GM23248 (cell line): ENCODE results near the gene KCNS3. TPM values are rescaled to one million over a fixed set of nuclear protein-coding genes. Genes with fewer than 3 reads are reported as not detected.

Experiments
- DNase-seq: peaks from one replicate; pipeline ENCODE4 v3.0.0-alpha.2; 2015
- H2AFZ ChIP-seq: fragments of 200-600 bp; sonication (generic); 2 replicates; pipeline ENCODE4 v1.6.1; 2016; ENCODE audit warnings: antibody characterized with exemption
- H3F3A ChIP-seq: fragments of 200-600 bp; sonication (generic); 2 replicates; pipeline ENCODE4 v1.6.1; 2016; ENCODE audit warnings: mild to moderate bottlenecking, antibody characterized with exemption, mixed run types; ENCODE audit not compliant: insufficient read depth
- H3K27ac ChIP-seq: fragments of 200-600 bp; sonication (generic); 2 replicates; pipeline ENCODE4 v1.5.1; 2016; ENCODE audit warnings: mild to moderate bottlenecking
- H3K27me3 ChIP-seq: fragments of 200-600 bp; sonication (generic); replicated peaks from 2 replicates; pipeline ENCODE4 v1.6.1; 2016; ENCODE audit warnings: mild to moderate bottlenecking; ENCODE audit not compliant: insufficient read depth
- H3K36me3 ChIP-seq: fragments of 200-600 bp; sonication (generic); 2 replicates; pipeline ENCODE4 v1.6.1; 2016; ENCODE audit warnings: low read depth, mild to moderate bottlenecking
- H3K4me1 ChIP-seq: fragments of 200-600 bp; sonication (generic); 2 replicates; pipeline ENCODE4 v1.6.1; 2016; ENCODE audit warnings: mild to moderate bottlenecking; ENCODE audit not compliant: insufficient read depth
- H3K4me2 ChIP-seq: fragments of 200-600 bp; sonication (generic); one replicate; pipeline ENCODE4 v1.6.1; 2016; ENCODE audit warnings: mild to moderate bottlenecking; ENCODE audit not compliant: unreplicated experiment
- H3K4me3 ChIP-seq: fragments of 200-600 bp; sonication (generic); 2 replicates; pipeline ENCODE4 v1.5.1; 2016; ENCODE audit warnings: mild to moderate bottlenecking
- H3K79me2 ChIP-seq: fragments of 200-600 bp; sonication (generic); 2 replicates; pipeline ENCODE4 v1.6.1; 2016; ENCODE audit warnings: mild to moderate bottlenecking; ENCODE audit not compliant: insufficient read depth
- H3K9ac ChIP-seq: fragments of 200-600 bp; sonication (generic); 2 replicates; pipeline ENCODE4 v1.6.1; 2016; ENCODE audit warnings: mild to moderate bottlenecking
- H3K9me2 ChIP-seq: fragments of 200-600 bp; sonication (generic); 2 replicates; pipeline ENCODE4 v1.6.1; 2016; ENCODE audit warnings: mixed run types, mild to moderate bottlenecking, moderate library complexity; ENCODE audit not compliant: insufficient read depth
- H3K9me3 ChIP-seq: fragments of 200-600 bp; sonication (generic); one replicate; pipeline ENCODE4 v1.6.1; 2017; ENCODE audit warnings: low read depth
- H4K20me1 ChIP-seq: fragments of 200-600 bp; sonication (generic); 2 replicates; pipeline ENCODE4 v1.6.0; 2016; ENCODE audit not compliant: insufficient read depth
- EZH2 ChIP-seq: fragments of 200-600 bp; sonication (generic); IDR thresholded peaks from 2 replicates; pipeline ENCODE4 v1.6.1; 2018; ENCODE audit warnings: antibody characterized with exemption, mild to moderate bottlenecking; ENCODE audit not compliant: insufficient read depth, poor library complexity, severe bottlenecking
- EZH2phosphoT487 ChIP-seq: fragments of 200-600 bp; sonication (generic); IDR thresholded peaks from 2 replicates; pipeline ENCODE4 v1.6.1; 2018; ENCODE audit warnings: antibody characterized with exemption, moderate library complexity, mild to moderate bottlenecking, low read depth; ENCODE audit not compliant: insufficient read depth
- WGBS, 2 experiments: methylation state at CpG; one replicate each; pipeline ENCODE4 v1.1.6; 2015 to 2017; ENCODE audit warnings: low lambda C conversion rate in 2 of 2, low coverage in 1 of 2; ENCODE audit errors: missing lambda C conversion rate in 2 of 2; 5-methylcytosine and 5-hydroxymethylcytosine counted together
- in situ Hi-C: fragments of 300-500 bp; cut with MboI; formaldehyde crosslinking; loops from 2 replicates; pipeline ENCODE4 v1.15.0; 2020
- polyA plus RNA-seq: library from polyadenylated mRNA; unstranded; fragments of >200 nt; fragmentation: Nextera tagmentation; extraction: Ambion mirVana; gene quantifications from 2 replicates; pipeline ENCODE4 v1.2.1, GENCODE V29; 2016
- total RNA-seq: library from RNA; depleted of rRNA; stranded (reverse); fragments of >200 nt; shearing (Covaris generic); gene quantifications from 2 replicates; pipeline ENCODE4 v1.2.3, GENCODE V29; 2014

KCNS3 gene
- total and polyA plus RNA-seq, 2 experiments from 2014 or later: 2.5 to 2.7 TPM

DNA sequence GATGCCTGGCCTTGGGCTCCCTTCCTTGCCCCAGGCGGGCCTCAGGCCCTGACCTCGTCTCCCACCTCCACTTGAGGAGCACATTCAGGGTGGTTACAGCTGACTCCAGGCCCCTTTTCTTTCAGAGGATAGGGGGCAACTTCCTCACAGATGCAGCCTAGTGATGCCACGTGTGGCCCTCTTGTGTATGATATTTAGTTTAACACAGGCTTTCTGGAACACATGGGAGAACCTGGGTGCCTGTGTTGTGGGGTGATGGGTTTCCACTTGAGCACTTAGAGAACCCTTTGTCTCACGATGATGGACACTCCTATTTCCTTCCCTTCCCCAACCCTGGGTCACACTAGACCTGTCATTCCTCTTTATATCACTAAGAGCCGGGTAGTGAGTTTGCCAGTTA, 6.8 kb upstream of the KCNS3 start:
- no peaks in the 10 kb centered on the region for H3K36me3 ChIP-seq
- H3K4me2 ChIP-seq: no peak overlapping the region
- no peak for DNase-seq
- H3K9me3 ChIP-seq: no peaks in the 10 kb centered on the region
- no peak overlapping the region for H3K9ac ChIP-seq
- H3K79me2 ChIP-seq: no peaks in the 10 kb centered on the region
- peaks cover 27% of the 10 kb centered on the region; the same call in 1 of the 2 replicates for H3K27me3 ChIP-seq
- no peaks in the 10 kb centered on the region for H4K20me1 ChIP-seq
- 59 to 60% methylated on average over 5 of the region's 5 CpGs for WGBS, 2 experiments
- TF ChIP-seq EZH2phosphoT487: no peak
- no peak for TF ChIP-seq EZH2
- H3F3A ChIP-seq: no peaks in the 10 kb centered on the region
- no peak overlapping the region for H3K27ac ChIP-seq
- no peak overlapping the region for H3K4me3 ChIP-seq
- in situ Hi-C loops: no loop called here
- H3K4me1 ChIP-seq: no peaks in the 10 kb centered on the region
- no peaks in the 10 kb centered on the region for H3K9me2 ChIP-seq
- H2AFZ ChIP-seq: no peak overlapping the region

- TF ChIP-seq EZH2 (no peak), EZH2phosphoT487 (no peak)
- no peaks in the 10 kb centered on the region for H3K4me1 ChIP-seq
- H3K27me3 ChIP-seq: peaks cover 34% of the 10 kb centered on the region
These were observed 5.4 kb upstream of the KCNS3 start for GRCh38 chr2:17873021-17873420.

GRCh38 chr2:17876590-17876989, 1.9 kb upstream of the KCNS3 start:
- Histone ChIP-seq H3K9ac (no peak overlapping the region), H3K79me2 (no peaks in the 10 kb centered on the region), H3K4me2 (no peak overlapping the region), H3K36me3 (no peaks in the 10 kb centered on the region), H2AFZ (no peak overlapping the region), H3K9me2 (no peaks in the 10 kb centered on the region), H3K9me3 (no peaks in the 10 kb centered on the region), H3K27me3 (peaks cover 28% of the 10 kb centered on the region), H3K27ac (no peak overlapping the region), H3F3A (no peaks in the 10 kb centered on the region), H3K4me1 (no peaks in the 10 kb centered on the region), H4K20me1 (no peaks in the 10 kb centered on the region), H3K4me3 (no peak overlapping the region)
- in situ Hi-C loops: no loop called here
- no peak for DNase-seq
- TF ChIP-seq EZH2 (no peak), EZH2phosphoT487 (no peak)
- WGBS, 2 experiments: 87 to 92% methylated on average over 4 of the region's 4 CpGs

More at GRCh38 chr2:17873021-17873420, 5.4 kb upstream of the KCNS3 start:
- Histone ChIP-seq H2AFZ (no peak overlapping the region), H3K4me3 (no peak overlapping the region), H3K9ac (no peak overlapping the region), H3K27ac (no peak overlapping the region), H3K36me3 (no peaks in the 10 kb centered on the region), H3K4me2 (no peak overlapping the region), H3F3A (no peaks in the 10 kb centered on the region), H3K9me2 (no peaks in the 10 kb centered on the region), H3K9me3 (no peaks in the 10 kb centered on the region), H3K79me2 (no peaks in the 10 kb centered on the region), H4K20me1 (no peaks in the 10 kb centered on the region)
- DNase-seq: no peak
- in situ Hi-C loops: no loop called here
- 57 to 64% methylated on average over 2 of the region's 2 CpGs for WGBS, 2 experiments

DNA sequence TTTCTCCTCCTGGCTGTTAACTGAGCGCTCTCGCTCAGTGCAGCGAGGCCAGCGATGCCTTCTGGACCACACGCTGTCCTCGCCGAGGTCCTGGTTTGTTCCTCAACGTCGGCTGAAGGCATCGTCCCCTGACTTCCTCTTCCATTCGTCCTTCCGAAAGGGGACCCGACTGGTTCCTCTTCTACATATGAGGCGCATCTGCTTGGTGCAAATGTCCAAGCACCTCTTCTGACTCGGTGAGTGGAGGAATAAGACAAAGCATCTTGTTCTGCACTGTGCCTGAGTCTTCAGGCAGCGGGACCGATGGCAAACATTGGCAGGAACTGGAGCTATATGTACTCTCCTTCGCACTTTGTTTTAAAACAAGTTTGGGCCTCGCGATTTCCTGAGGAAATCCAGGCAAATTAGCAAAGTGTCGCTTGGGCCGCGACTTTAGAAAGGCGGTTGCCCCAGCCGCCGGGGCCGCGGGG, 621 bp upstream of the KCNS3 start:
- Histone ChIP-seq H3K4me1 (no peaks in the 10 kb centered on the region), H3K36me3 (no peaks in the 10 kb centered on the region), H3K4me2 (peak overlapping the region; percentile 70), H3K4me3 (peak overlapping the region; percentile 78), H3K27ac (no peak overlapping the region), H3K9me2 (no peaks in the 10 kb centered on the region), H4K20me1 (no peaks in the 10 kb centered on the region), H2AFZ (peak overlapping the region; percentile 77), H3K79me2 (no peaks in the 10 kb centered on the region), H3F3A (no peaks in the 10 kb centered on the region), H3K27me3 (peaks cover 28% of the 10 kb centered on the region), H3K9me3 (no peaks in the 10 kb centered on the region), H3K9ac (peak overlapping the region; percentile 32)
- TF ChIP-seq EZH2 (peak; percentile 55), EZH2phosphoT487 (no peak)
- WGBS, 2 experiments: 2 to 3% methylated on average over 25 to 28 of the region's 28 CpGs
- DNase-seq: peak; percentile 45
- in situ Hi-C loops: no loop called here

DNA sequence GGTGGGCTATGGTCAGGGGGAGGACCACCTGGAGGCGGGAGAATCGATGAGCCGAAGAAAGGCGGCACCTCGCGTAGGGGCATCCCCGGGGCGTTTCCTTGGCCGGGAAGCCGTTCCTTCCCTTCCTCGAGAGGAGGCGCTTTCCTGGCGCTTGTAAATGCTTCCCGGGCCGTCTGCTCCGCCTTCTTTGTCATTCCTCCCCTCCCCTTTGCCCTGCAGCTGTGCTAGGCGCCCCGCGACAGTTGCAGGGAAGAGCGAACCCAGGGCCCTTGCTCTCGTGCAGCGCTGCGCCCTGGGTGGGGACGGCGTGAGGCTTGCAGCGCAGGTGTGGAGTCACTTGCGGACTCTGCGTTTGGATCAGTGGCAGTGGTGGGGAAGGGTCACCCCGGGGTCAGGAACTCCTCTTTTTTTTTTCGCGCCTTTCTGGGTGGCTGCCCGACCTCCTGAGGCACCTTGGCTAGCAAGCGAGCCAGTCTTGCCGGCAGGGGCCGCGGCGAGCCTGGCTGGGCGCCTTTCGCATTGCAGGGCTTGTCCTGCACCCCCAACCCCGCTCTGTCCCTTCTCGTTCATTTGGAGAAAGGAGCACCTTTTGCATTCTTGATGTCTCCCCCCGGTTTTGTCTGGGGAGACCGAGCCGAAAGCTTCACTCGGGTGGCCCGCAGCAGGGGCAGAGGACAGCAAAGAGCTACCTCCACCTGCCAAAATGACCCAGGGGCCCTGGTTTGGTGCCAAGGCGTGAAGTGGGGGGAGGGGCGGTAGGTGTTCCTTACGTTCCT, 858 bp downstream of the KCNS3 start:
- Histone ChIP-seq H3K9me3 (no peaks in the 10 kb centered on the region), H2AFZ (peak overlapping the region; percentile 95), H3K4me2 (peak overlapping the region; percentile 86), H3F3A (no peaks in the 10 kb centered on the region), H3K36me3 (no peaks in the 10 kb centered on the region), H3K79me2 (no peaks in the 10 kb centered on the region), H3K27ac (no peak overlapping the region), H3K9me2 (no peaks in the 10 kb centered on the region), H4K20me1 (no peaks in the 10 kb centered on the region), H3K4me3 (peak overlapping the region; percentile 78), H3K4me1 (no peaks in the 10 kb centered on the region), H3K9ac (peak overlapping the region; percentile 63), H3K27me3 (peaks cover 27% of the 10 kb centered on the region)
- in situ Hi-C loops: no loop called here
- peak; percentile 85 for DNase-seq
- 7% methylated on average over 44 to 45 of the region's 49 CpGs for WGBS, 2 experiments
- no peak for TF ChIP-seq EZH2
- no peak for TF ChIP-seq EZH2phosphoT487
